GM18907 (cell line): ENCODE data around the gene TMEM178B.

Source experiments
- ATAC-seq: cut with Tn5 transposase; IDR thresholded peaks from one replicate; pipeline ENCODE4 v1.9.1; 2021; ENCODE audit warnings: mild to moderate bottlenecking, moderate library complexity; ENCODE audit not compliant: unreplicated experiment

Gene TMEM178B

DNA sequence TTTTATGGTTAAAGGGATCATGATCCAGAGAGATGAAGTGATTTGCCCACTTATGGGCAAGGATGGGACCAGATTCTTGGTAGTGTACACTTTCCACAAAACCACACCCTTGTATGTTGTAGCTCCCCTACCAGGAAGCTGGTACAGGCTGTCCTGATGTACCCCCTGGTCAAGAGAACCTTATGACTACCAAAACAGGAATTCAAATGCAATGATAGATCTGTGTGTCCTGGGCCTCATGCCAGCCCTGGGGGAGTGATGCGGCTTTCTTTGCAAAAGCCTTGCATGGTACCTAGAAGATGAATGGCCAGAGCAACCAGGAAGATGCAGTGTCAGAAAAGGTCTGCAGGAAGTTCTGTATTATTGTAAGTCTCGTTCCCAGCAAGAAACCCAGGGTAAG, 382.4 kb downstream of the TMEM178B start:
- ATAC-seq, result no peak

DNA sequence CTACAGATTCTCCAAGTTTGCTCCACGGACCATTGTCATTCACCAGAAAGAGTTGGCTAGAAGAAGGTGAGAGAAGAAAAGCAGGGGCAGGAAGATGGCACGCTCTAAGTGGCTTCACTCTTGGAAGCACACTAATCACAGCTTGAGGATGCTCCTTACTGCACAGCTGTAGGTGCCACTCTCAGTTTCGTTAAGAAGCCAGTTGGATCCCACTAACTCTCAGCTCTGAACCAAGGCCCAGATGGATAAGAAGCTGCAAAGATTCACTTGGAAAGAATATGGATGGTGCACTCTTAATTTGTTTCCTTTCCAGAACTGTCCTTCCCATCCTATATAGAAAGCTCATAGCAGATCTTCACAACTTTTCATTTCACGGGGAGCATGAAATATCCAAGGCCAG, 382.8 kb downstream of the TMEM178B start:
- no peak for ATAC-seq

DNA sequence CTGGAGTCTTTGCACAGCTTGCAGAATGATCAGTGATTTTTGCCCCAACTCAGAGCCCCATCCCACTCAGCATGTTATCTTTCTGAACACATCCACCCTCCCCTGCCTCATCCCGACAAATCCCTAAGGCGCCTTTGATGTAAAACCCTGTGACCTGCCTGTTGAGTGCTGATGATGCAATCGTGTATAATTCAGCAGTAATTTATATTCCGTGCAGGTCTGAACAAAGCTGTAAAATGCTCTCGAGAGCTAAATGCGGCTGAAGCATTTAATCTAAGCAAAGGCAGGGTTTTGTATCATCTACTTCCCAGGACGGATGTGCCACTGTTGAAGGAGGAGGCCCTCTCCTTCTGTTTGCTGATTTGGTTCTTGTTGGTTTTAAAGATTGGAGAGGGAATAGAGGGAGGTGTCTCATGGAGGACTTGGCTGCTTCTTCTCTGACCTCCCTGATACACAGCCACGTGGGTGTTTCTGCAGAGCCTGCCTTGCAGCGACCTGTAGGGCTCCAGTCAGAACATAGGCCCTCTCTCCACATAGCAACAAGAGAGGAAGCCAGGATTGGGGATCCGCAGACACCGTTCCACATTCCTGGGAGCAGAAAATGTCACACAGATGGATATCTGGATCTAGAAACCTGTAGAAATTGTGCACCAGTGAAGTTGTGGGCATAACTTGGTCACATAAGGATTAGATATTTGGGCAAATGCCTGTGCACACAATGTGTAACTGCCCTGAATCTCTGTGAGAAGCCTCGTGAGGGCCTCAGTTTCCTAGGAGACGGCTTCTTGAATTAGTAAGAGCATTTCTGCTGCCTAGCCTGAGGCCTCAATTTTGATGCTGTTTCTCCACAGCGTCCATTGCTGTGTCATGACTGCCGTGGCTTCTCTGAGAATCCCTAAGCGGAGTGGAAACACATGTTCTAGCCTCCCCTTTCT, 387.2 kb downstream of the TMEM178B start:
- ATAC-seq, result no peak

DNA sequence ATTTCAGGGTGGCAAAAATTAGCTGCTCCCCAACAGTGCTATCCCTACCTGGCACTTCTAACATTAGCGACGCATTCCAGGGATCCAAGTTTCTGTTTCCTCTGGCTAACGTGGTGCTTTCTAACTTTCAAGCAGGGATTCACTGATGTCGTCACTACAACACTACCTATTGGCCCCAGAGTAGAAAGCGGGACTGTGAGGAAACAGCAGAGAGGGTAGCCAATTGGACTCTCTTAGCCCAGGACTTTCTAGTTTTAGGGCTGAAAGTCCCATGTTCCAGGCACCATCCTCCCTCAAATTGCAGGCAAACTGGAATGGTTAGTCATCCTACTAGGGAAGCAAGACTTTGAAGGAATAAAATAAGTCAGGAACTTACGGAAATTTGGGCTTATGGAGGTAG, 388.1 kb downstream of the TMEM178B start:
- ATAC-seq, result no peak

DNA sequence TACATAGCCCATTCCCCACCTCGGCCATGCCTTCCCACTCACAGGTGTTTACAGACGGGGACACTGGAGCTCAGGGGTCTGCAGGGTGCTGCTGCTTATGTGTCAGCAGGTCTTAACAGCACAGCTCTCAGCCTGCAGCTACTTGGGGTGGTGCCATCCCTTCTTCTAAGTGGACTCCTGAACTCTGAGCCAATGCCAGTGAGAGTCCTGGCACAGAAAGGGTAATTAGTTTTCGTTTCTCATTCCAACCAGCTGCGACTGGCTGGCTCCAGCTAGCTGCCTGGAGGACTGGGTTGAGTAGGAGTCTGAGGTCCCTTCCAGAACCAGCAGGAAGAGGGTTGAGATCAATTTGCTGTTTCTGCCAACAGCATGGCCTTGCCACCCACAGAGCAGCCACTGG, 389.1 kb downstream of the TMEM178B start:
- ATAC-seq, result no peak

DNA sequence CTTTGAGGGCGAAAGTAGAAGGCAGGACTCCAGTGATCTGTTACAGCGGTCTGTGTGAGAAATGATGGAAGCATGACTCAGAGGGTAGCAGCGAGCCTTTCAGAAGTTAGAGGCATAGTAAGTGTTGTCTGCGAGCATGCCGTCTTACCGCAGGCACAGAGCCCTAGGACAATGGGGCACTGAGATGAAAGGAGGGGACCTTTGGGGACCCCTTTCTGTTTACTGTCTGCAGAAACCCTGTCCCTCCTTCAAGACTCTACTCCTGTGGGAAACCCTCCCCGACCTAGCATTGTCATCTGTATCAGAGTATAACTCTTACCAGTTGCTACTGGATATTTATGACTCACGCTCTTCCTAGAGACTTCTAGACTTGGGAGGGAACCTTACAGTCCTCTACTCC, 390.1 kb downstream of the TMEM178B start:
- ATAC-seq, result no peak

DNA sequence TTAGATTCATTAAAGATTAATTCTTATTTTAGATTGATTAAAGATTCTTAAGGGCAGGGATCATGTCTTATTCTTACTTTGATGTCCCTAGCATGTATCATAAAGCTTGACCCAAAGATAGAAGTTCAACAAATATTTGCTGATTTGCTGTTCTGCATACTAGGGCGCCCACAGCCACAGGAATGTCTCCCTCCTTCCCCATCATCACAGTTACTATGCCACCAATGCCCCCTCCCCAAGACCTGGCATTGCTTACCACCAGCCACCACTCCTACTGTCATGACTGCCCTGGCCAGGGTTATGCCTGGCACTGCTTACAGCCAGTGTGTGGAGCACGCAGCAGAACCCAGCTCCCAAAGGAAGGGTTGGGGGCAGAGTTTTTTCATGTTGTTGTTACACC, 390.7 kb downstream of the TMEM178B start:
- no peak for ATAC-seq

DNA sequence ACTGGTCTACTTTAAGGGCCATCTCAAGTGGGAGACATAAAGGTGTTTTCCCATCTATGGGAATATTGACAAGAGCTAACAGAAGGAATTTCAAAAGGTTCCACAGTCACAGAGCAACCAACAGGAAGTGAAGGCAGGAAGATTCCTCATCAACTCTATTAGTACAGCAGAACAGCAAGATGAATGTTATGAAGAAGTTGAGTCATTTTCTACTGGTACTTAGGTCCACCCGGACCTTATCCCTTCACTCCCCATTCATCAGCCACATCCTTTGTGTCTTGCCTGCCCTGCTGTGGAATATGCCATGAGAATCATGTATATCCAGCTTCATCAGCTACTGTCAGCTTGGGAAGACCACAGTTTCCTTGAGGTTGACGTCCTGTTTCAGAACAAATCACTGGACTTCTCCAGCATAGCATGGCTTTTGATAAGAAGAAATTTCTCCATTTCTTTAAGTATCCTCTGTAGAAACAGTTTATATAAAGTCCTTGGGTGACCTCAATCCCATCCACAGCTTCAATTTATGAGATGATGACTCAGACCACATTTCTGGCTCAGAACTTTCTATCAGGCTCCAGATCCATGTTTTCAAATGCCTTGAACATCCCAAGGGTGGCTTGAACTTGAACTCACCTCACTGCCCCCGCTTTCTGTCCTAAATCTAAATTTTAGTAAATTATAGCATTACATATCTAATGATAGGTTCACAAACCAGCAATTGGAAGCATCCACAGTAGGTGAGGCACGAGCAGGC, 392.5 kb downstream of the TMEM178B start:
- no peak for ATAC-seq

DNA sequence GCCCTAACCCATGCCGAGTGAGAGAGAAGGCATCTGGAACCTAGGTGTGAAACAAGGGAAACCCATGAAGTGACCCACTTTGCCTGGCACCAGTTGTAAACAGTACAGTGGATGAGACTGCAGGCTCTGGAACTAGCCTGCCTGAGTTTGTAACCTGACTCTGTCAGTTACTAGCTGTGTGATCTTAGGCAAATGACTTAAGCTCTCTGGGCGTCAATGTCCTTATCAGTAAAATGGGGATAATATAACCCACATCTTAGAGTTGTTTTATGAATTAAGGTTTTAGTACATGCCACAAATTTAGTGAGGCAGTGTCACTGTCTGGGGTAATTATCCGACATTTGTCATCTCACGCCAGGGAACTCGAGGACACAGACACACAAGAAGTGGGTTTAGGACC, 394.5 kb downstream of the TMEM178B start:
- no peak for ATAC-seq

DNA sequence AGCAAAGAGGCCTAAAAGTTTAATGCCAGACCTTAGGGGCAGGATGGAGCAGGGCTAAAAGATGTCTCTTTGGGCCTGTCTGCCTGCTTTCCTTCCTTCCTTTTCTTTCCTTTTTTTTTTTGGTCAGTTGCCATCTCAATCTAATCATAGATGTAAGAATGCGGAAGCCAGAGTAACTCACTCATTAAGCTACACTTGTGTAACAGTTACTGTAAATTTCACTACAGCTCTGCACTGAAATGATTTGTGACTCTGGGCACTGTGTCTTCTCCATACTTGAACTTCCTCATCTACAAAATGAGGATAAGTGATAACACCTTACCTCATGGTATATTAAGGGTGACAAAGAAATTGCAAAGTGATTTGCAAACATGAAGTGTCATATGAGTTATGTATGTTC, 401.8 kb downstream of the TMEM178B start:
- no peak for ATAC-seq

DNA sequence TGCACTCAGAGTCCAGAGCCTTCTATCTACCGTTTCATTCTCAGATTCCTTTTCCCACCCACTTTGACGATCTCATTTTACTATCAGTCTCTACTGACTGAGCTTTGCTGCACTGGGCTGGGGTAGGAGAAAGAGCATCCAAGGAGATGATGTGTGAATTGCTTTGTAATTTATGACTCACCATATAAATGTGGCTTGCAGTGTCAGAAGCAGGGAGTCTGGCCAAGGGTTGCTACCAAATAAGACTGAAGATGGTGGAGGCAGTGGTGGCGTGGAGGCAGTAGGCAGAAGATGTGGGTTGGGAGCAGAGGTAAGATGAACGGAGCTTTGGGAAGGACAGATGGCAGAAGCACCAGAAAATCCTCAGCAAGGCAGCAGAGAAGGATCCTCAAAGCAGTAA, 404.0 kb downstream of the TMEM178B start:
- ATAC-seq, result no peak

DNA sequence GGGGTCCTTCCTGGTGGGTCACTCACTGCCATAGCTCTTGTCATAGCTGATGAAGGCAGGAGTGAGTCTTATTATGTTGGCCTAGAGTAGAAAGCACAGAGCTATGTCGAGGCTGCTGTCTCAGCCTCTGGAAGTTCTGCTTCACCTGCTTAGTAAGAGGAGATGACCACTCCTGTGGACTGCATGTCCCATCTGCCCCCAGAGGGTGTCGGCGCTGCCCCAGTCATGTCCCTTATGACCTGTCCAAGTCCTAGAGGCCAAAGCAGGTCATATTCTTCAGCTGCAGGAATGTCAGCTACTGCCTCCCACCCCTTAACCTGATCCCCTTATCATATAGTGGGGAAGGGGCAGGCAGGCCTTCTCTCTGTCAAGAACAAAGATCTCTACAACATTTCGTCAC, 405.0 kb downstream of the TMEM178B start:
- ATAC-seq, result no peak

DNA sequence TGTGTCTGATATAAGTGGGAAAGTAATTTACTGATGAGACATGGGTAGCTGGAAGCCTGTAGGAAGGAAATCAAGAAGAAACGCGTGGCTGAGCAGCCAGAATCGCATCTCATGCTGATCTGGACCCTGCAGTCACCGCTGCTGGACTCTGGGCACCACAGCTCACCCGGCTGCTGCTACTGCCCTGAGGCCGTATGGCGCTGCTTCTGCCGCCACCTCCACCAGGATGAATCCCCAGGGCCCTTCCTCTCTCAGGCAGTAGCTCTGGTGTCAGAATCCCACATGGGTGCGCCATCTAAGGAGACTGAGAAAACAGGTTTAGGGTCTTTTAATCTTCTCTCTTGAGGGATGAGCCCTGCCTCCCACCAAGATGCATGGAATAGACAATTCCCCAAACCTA, 407.1 kb downstream of the TMEM178B start:
- ATAC-seq, result no peak

DNA sequence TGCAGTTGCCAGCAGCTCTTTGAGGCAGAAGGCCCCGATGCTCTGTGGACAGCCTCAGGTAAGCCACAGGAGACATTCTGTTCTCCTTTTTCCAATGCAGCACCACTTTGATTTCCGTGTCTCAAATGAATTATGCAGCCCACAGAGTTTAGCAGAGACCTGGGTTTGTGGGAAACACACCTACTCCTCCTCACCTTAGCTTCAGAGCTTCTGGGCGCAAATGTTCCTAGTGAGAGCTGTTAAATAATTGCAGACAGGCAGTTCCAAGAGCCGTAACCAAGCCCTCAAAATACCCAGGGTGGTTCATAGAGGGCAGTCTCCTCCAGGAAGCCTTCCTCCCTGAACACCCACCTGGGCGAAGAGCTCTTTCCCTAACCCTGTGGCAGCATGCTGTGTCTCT, 408.1 kb downstream of the TMEM178B start:
- ATAC-seq, result no peak

DNA sequence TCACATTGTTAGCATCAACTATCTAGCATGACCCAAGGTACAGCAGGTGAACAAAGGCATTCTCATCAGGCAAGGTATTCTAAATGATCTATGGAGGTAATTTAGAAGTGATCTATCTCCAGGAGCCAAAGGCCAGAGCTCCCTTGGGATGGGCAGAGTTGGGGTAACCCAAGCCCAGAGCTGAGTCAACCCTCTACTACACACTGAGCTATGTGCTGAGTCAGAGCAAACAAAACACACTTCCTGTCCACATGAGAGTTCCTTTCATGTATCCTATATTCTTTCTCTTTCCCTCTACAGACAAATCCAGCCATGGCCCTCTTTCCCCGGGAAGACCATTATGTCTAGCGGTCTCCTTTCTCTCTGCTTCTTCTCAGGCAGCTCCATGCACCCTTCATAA, 409.2 kb downstream of the TMEM178B start:
- no peak for ATAC-seq

DNA sequence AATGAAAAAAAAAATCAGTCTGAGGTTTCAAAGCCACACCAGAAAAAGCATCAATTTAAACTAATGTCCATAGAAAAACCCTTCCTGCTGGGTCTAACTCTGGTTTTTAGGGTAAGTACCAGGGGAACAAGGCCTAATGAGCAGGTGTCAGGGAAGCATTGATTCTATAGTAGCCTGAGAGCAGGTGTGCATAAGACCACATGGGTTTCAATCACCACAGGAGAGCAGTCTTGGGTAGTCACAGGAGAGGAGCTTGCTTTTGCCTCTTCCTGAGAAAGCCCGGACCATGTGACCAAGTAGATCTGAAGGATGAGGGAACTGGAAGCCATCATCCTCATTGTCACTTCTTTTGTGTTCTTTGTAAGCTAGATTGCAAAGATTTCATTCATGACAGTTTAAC, 411.0 kb downstream of the TMEM178B start:
- no peak for ATAC-seq

DNA sequence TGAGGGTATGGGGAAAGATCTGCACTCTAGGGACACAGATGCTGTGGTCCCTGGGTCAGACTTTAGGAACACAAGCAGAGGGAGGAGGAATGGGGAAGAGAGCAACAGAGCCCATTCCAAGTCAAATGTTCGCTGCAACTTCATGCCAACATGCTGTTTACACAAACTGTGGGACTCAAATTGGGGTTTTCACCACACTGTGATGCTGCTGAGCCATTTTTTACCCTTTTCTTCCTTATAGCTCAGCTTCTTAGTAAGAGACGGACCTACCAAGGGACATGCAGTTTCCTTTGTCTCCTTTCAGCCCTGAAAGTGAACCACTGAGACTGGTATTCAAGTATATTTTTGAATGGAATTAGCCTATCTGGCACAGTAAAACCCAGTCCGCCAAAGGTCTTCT, 413.1 kb downstream of the TMEM178B start:
- ATAC-seq, result no peak

DNA sequence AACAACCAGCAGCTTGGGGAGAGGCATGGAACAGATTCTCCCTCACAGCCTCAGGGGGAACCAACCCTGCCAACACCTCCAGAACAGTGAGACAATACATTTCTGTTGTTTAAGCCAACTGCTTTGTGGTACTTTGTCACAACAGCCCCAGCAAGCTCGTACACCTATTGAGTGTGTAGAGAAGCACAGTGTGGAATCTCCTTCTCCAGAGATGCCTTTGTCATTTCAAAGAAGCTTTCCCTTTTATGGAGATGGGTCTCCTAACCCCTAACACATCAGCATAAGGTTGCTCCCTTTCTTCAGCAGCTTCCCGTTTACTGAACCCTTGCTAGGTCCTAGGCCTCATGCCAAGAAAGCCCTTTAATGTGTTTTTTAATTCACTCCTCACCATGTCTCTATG, 416.6 kb downstream of the TMEM178B start:
- ATAC-seq, result no peak

DNA sequence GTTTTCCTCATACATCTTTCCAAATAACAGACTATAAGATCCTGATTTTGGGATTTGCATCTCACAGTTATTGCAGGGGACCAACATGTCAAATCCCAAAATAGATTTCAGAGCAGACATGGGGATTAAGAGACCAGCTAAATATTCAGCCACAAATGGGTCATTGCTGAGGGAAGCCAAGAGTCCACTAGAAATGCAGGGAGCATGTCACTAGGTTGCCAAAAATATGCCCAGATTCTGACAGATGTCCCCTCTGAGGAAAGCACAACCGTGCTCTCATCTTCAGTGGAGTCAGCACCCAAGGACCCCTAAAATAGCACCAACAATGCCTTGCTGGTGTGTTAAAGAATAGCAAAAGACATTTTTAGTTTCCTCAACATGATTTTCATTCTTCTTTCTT, 421.2 kb downstream of the TMEM178B start:
- ATAC-seq, result no peak

DNA sequence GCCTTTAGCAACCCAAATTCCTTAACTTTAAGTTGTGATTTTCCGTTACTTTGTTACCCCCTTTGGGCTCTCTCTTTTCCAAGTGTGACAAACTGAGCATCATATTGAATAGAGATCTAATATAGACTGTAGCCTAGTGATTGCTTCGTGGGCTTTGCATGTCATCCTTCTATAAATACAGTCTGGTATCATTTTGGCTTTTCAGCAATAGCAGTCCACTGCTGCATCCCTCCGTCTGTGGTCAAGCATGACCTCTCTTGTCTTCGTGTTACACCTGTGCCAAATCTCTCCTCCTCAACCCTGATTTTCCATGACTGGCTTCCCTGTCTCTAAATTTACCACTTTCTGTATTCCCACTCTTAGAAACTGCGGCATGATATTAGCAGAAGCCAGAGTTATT, 423.5 kb downstream of the TMEM178B start:
- no peak for ATAC-seq

DNA sequence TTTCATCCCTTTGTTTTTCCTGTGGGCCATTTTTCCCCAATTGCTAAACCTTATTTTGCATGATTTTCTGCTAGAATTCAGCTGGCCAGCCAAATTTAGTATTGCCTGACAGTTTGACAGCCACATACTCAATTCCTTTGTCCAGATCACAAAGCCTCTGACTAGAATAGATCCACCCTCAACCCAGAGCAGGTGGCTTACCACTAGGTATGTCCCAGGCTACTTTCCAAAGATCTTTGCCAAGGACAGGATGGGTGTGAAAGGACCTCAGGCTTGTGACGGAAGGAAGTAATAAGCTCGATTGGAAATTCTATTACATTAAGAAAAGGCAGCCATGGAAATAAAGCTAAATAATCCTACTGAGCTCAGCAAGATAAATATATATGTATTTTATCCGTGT, 426.7 kb downstream of the TMEM178B start:
- ATAC-seq, result no peak

DNA sequence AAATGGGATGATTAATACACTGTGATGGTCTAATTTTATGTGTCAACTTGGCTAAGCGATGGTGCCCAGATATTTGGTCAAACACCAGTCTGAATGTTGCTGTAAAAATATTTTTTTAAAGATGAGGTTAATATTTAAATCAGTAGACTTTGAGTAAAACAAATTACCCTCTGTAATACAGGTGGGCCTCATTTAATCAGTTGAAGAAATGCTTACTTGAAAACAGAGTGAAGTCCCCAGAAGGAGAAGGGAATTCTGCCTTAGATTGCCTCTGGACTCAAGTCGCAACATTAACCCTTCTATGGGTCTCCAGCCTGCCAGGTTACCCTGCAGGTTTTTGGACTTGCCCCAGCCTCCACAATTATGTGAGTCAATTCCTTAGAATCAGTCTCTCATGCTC, 427.6 kb downstream of the TMEM178B start:
- no peak for ATAC-seq
